Measurements from ENCODE around the gene MDFIC. TPM values are rescaled to one million over a fixed set of nuclear protein-coding genes. Genes with fewer than 3 reads are reported as not detected.

Gene MDFIC
- total and polyA plus RNA-seq, 2 donors (not counting 1 experiment from before 2014, with no cell fraction given): 19.6 to 66.1 TPM

DNA sequence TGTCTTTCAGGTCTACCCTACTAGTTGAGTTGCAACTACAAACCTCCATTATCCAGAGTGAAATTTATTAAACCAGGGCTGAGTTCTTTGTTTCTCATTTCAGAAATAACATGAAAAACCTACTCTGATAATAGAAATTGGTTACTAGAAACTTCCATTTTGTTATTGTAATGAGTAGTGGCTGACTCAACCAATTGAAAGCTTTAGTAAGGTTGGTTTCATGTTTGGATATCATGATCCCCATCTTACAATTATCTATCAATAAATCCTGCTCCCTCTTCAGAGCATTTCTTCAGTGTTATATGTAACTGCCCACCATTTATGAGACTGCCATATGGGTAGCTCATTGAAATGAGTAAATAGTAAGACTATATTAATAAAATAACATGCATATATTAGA lies 16.9 kb downstream of the MDFIC start:
- Histone ChIP-seq H3K4me1 (ENCODE audit: control insufficient read depth in 2 of 2, insufficient read depth in 2 of 2, low read length in 2 of 2) (peaks cover 21 to 36% of the 10 kb centered on the region in 2 donors), H3K4me3 (ENCODE audit: control extremely low read depth in 1 of 5, extremely low read depth in 1 of 5, insufficient read depth in 1 of 5, low read depth in 2 of 5, low read length in 4 of 5) (no peak overlapping the region), H3K36me3 (replicated peaks in 1 of 2; ENCODE audit: control extremely low read depth in 1 of 2, control insufficient read depth in 1 of 2, extremely low read depth in 1 of 2, insufficient read depth in 2 of 2, low read length in 1 of 2) (no peaks in the 10 kb centered on the region), H2AFZ (ENCODE audit: insufficient read depth, low read depth, low read length, poor library complexity, severe bottlenecking) (no peak overlapping the region), H3K9ac (ENCODE audit: low read length) (no peak overlapping the region), H3K4me2 (replicated peaks; ENCODE audit: low read depth, low read length, poor library complexity, severe bottlenecking) (no peak overlapping the region), H3K27me3 (replicated peaks in 1 of 4; ENCODE audit: control extremely low read depth in 1 of 4, control insufficient read depth in 3 of 4, insufficient read depth in 4 of 4, low read length in 3 of 4) (no peaks in the 10 kb centered on the region), H3K79me2 (ENCODE audit: control insufficient read depth, insufficient read depth, low read length) (peaks cover 91% of the 10 kb centered on the region), H3K9me3 (ENCODE audit: control extremely low read depth in 1 of 3, control insufficient read depth in 2 of 3, insufficient read depth in 1 of 3, low read length in 2 of 3) (no peaks in the 10 kb centered on the region), H3K27ac (ENCODE audit: low read length in 2 of 2) (no peak overlapping the region), H4K20me1 (ENCODE audit: control insufficient read depth, insufficient read depth, low read length, poor library complexity, severe bottlenecking) (peaks cover 10% of the 10 kb centered on the region)
- POLR2A ChIA-PET: no interaction called here
- no peak overlapping the region for H3K4me3 Mint-ChIP-seq
- TF ChIP-seq, protein P1, sequence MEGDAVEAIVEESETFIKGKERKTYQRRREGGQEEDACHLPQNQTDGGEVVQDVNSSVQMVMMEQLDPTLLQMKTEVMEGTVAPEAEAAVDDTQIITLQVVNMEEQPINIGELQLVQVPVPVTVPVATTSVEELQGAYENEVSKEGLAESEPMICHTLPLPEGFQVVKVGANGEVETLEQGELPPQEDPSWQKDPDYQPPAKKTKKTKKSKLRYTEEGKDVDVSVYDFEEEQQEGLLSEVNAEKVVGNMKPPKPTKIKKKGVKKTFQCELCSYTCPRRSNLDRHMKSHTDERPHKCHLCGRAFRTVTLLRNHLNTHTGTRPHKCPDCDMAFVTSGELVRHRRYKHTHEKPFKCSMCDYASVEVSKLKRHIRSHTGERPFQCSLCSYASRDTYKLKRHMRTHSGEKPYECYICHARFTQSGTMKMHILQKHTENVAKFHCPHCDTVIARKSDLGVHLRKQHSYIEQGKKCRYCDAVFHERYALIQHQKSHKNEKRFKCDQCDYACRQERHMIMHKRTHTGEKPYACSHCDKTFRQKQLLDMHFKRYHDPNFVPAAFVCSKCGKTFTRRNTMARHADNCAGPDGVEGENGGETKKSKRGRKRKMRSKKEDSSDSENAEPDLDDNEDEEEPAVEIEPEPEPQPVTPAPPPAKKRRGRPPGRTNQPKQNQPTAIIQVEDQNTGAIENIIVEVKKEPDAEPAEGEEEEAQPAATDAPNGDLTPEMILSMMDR (IDR thresholded peaks at IDR 0.05): no peak
- TF ChIP-seq EZH2 (IDR thresholded peaks at IDR 0.05; ENCODE audit: borderline replicate concordance, insufficient read depth, low read depth, low read length, poor library complexity, severe bottlenecking): no peak
- CTCF ChIA-PET: interaction anchor here (0.9 to 3.2 kb wide), 5 partner anchors 12 to 73 kb away, joined by 3 to 87 read pairs (median 5); partner anchors contain the start of gene MDFIC
- intact Hi-C loops (cut with micrococcal nuclease): loop anchor here (1.0 kb wide), 1 partner anchor 73 kb away; no protein-coding TSS in a partner anchor
- DNase-seq: no peak
- no peaks in the 10 kb centered on the region for H3K27me3 Mint-ChIP-seq
- H3K4me1 Mint-ChIP-seq: peaks cover 56% of the 10 kb centered on the region
- no peak overlapping the region for H3K27ac Mint-ChIP-seq
- ATAC-seq (ENCODE audit: low read depth): no peak
- no peaks in the 10 kb centered on the region for H3K9me3 Mint-ChIP-seq (ENCODE audit: insufficient read depth)

DNA sequence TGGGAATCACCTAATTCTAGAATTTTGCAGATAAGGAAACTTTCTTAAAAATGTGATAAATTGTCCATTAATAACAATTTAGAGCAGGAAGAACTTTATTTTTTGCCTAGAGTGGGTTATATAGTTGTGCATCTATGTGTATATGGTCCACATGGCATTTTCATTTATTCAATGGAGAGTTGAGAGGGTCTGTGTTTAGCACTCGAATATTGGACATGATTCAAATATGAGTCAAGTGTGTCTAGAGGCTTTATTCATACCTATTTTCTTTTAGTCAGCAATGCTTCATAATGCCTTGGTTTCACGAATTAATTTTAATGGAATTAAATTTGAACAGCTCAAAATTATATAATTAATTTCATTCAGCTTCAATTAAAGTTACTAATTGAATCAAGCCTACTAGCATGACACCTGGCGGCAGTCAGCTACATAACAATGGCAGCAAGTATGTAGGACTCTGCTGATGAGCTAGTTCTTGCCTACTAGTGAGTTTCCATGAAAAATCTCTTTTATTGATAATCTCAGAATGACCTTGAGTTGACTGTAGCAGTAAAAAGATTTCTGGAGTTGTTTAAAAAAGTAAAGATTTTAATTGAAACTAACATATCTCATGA lies 17.7 kb downstream of the MDFIC start:
- Histone ChIP-seq H3K9me3 (ENCODE audit: control extremely low read depth in 1 of 3, control insufficient read depth in 2 of 3, insufficient read depth in 1 of 3, low read length in 2 of 3) (no peaks in the 10 kb centered on the region), H3K4me3 (ENCODE audit: control extremely low read depth in 1 of 5, extremely low read depth in 1 of 5, insufficient read depth in 1 of 5, low read depth in 2 of 5, low read length in 4 of 5) (no peak overlapping the region), H3K4me1 (ENCODE audit: control insufficient read depth in 2 of 2, insufficient read depth in 2 of 2, low read length in 2 of 2) (peaks cover 17 to 28% of the 10 kb centered on the region in 2 donors), H3K36me3 (replicated peaks in 1 of 2; ENCODE audit: control extremely low read depth in 1 of 2, control insufficient read depth in 1 of 2, extremely low read depth in 1 of 2, insufficient read depth in 2 of 2, low read length in 1 of 2) (peaks cover 0 to 2% of the 10 kb centered on the region in 2 experiments), H3K27me3 (replicated peaks in 1 of 4; ENCODE audit: control extremely low read depth in 1 of 4, control insufficient read depth in 3 of 4, insufficient read depth in 4 of 4, low read length in 3 of 4) (no peaks in the 10 kb centered on the region), H2AFZ (ENCODE audit: insufficient read depth, low read depth, low read length, poor library complexity, severe bottlenecking) (no peak overlapping the region), H3K4me2 (replicated peaks; ENCODE audit: low read depth, low read length, poor library complexity, severe bottlenecking) (no peak overlapping the region), H3K9ac (ENCODE audit: low read length) (no peak overlapping the region), H4K20me1 (ENCODE audit: control insufficient read depth, insufficient read depth, low read length, poor library complexity, severe bottlenecking) (peaks cover 13% of the 10 kb centered on the region), H3K79me2 (ENCODE audit: control insufficient read depth, insufficient read depth, low read length) (peaks cover 89% of the 10 kb centered on the region), H3K27ac (ENCODE audit: low read length in 2 of 2) (no peak overlapping the region)
- ChIA-PET CTCF (interaction anchor here (0.7 to 3.2 kb wide), 9 partner anchors 9 to 538 kb away, joined by 3 to 87 read pairs (median 4); partner anchors contain the start of gene MDFIC), POLR2A (interaction anchor here (0.5 kb wide), 1 partner anchor 72 kb away, joined by 3 read pairs; no protein-coding TSS in a partner anchor)
- no CpG with 5 or more reads among the region's 3 CpGs for WGBS (ENCODE audit: insufficient coverage)
- intact Hi-C loops (cut with micrococcal nuclease): loop anchor here (1.0 to 5.0 kb wide), 2 partner anchors 32 to 74 kb away; no protein-coding TSS in a partner anchor
- H3K27ac Mint-ChIP-seq: no peak overlapping the region
- H3K27me3 Mint-ChIP-seq: no peaks in the 10 kb centered on the region
- TF ChIP-seq, protein P1 (IDR thresholded peaks at IDR 0.05): peak; percentile 51
- TF ChIP-seq EZH2 (IDR thresholded peaks at IDR 0.05; ENCODE audit: borderline replicate concordance, insufficient read depth, low read depth, low read length, poor library complexity, severe bottlenecking): no peak
- no peaks in the 10 kb centered on the region for H3K9me3 Mint-ChIP-seq (ENCODE audit: insufficient read depth)
- peaks cover 48% of the 10 kb centered on the region for H3K4me1 Mint-ChIP-seq
- H3K4me3 Mint-ChIP-seq: no peak overlapping the region
- ATAC-seq (ENCODE audit: low read depth) (no peak), DNase-seq (no peak)

Data from B cell (primary cell).